NCI-H2171 (cell line): Measurements from ENCODE around the gene TRIML2.

Source experiments
- DNase-seq: peaks from one replicate; lab custom pipeline; 2025; lab: John Stamatoyannopoulos, UW

TRIML2 gene

GRCh38 chr4:188109157-188109755 lies at the start of gene TRIML2:
TSS of gene TRIML2 (minus strand) at chr4:188109603. CDS start at chr4:188105368, 4,235 bp downstream.
- no peak for DNase-seq

DNA sequence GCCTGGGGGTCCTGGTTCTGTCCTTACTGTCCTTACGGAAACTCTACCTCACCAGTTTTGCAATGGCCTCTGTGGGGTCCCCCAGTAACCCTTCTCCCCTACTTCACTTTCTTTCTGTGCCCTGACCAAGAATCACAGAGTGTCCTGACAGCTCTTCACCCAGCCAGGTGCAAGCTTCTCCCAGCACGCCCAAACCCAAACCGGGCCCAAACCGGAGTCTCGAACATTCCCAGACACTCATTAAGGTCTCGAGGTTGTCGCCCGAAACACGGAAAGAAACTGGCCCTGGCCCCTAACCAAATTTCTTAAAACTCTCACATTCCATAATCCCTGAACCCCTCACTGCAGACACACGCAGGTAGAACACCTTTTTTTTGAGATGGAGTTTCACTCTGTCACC lies 48.9 kb upstream of the TRIML2 start:
- DNase-seq = no peak

- DNase-seq = no peak
Measured at GRCh38 chr4:188154668-188155405, 45.4 kb upstream of the TRIML2 start.

DNA sequence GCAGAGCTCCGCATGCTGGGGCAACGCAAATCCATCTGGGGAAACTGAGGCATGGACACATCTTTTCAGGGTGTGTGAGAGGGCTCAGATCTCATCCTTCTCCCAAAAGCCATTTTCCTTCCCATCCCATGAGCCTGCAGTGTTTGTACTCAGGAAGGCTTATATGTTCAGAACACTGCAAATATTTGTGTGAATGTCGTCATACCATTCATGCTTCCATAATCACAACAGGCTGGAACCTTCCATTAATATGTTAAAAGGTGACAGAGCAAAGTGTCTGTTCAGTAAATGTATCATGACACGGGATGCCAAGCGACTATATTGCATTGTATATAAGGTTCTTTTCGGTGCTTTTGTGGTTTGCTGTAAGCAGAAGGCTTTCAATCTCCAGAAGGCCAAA lies 38.4 kb upstream of the TRIML2 start:
- DNase-seq = no peak

GRCh38 chr4:188147176-188147575 lies 37.8 kb upstream of the TRIML2 start:
- no peak for DNase-seq

DNA sequence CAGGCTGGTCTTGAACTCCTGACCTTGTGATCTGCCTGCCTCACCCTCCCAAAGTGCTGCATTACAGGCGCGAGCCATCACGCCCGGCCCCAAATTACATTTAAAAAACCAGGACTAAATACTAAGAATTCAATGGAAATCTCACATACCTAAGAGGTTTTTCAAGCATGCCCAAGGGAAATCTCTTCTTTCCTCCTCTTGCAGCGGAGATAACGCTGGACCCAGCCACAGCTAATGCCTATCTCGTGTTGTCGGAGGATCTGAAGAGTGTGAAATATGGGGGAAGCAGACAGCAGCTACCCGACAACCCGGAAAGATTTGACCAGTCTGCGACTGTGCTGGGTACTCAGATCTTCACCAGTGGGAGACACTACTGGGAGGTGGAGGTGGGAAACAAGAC lies 37.2 kb upstream of the TRIML2 start:
- no peak for DNase-seq

DNA sequence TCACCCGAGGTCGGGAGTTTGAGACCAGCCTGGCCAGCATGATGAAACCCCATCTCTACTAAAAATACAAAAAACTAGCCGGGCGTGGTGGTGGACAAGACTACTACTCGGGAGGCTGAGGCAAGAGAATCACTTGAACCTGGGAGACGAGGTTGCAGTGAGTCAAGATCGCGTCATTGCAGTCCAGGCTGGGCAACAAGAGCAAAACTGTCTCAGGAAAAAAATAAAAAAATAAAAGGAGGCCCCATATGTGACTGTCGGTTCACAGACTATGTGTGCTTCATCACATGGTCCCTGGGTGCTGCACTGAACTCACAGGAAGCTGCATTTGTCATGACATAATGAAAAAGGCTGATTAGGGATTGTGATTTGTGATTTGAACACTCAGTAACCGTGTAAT lies 36.2 kb upstream of the TRIML2 start:
- no peak for DNase-seq

GRCh38 chr4:188143731-188144130 lies 34.3 kb upstream of the TRIML2 start:
- DNase-seq = no peak

- no peak for DNase-seq
Measured at GRCh38 chr4:188139671-188140070, 30.3 kb upstream of the TRIML2 start.

DNA sequence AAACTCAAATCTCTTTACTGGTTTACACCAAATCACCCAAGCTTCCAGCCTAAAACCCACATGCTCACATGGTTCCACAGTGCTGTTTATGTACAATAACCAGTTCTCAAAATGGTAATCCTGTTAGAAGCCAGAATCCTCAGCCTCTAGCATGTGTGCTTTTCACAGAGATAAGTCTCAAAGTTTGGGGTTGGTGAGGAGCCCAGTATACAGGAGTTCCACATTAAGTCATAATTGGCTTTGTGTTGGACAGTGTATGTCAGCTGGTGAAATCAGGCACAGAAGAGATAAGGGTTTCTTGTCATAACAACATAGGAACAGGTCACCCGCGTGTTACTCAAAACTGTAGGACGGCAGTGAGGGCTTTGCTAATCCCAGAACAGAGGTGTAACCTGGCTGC lies 29.7 kb upstream of the TRIML2 start, which contains the start of gene TRIML1:
TRIML1 (plus strand) TSS at position 301 of the 400 bp plus-strand sequence. CDS start 118 bp downstream, outside the sequence.
- no peak for DNase-seq

DNA sequence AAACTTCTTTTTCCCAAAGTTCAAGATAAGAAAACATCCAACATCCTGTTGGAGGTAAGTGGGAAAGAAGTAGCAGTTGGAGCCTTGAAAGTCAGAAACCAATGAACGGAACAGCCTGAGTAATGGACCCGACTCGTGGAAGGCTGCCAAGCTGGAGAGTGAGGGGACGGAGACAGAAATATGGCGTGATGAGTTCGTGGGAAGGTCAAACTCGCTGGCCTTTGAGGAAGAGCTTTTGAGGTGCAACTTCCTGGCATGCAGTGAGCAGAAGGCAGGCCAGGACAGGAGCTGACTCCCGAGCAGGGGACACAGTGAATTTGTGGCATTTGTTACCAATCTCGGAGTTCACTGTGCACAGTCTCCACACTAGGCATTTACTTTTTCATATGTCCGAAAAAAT lies 28.8 kb upstream of the TRIML2 start:
- no peak for DNase-seq

- no peak for DNase-seq
Measured at GRCh38 chr4:188132232-188132631, 22.8 kb upstream of the TRIML2 start.

DNA sequence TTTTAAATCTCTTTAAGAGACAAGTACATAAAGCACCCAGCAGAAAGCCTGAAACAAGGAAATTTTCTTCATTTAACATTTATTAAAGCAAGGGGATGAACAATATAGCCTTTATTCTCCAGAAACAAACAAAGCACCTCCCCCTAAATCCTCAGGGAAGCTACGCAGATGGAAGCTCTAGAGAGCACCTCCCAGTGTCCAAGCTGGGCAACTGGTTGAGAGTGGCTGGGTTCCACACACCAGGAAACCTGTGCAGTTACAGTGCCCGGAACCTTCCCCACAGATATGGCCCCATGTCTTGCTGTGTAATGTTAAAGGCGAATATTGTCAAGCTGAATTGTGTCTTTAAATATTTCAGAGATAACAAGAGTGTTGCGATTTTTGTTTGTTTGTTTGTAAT lies 21.0 kb upstream of the TRIML2 start:
- DNase-seq = no peak

GRCh38 chr4:188127214-188127874 lies 17.9 kb upstream of the TRIML2 start:
- DNase-seq = no peak

- DNase-seq = no peak
Measured at GRCh38 chr4:188121530-188121929, 12.1 kb upstream of the TRIML2 start.

DNA sequence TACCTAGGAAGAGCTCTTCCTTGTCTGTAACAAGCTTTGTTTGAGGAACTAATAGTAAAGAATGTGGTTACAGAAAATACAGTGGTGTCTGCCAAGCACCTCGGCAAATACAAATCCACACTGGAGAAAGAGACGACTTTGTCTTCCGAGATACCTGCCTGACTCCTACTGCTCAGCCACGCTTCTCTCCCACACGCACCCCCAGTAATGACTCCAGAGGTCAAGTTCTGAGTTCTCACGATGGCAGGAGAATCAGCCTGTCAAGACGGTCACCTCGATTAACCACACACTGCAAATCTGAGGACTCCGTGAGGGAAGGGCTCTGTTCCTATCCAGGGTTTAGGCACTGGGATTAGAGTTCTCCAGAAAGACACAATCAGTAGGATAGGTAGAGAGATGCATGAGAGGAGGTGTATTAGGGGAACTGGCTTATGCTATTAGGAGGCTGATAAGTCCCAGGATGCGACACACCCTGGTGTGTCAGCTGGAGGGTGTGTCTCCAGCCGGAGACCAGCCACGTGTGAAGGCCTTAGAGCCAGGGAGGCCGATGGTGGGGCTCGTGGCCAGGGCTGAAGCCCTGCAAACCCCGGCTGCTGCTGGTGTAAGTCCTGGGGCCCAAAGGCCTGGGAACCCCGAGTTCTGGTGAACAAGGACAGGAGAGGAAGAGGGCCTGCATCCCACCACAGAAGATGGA lies 8.4 kb upstream of the TRIML2 start:
- no peak for DNase-seq

DNA sequence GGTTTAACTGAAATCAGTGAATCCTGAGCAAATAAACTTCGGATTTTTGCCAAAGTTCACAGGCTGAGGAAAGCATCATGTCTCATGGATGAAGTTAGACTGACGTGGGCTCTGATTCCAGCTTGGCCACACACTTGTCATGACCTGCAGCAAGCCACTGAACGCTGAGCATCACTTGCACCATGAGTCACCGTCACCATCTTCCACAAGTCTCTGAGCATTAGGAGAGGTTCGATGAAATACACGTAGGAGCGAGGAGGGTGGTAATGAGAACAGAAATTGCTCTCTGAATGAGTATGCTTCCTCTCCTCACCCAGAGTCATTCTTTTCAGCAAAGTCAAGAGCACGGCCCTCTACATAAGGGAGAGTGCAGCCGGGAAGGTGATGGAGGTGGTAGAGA lies 3.8 kb upstream of the TRIML2 start:
- DNase-seq = no peak

DNA sequence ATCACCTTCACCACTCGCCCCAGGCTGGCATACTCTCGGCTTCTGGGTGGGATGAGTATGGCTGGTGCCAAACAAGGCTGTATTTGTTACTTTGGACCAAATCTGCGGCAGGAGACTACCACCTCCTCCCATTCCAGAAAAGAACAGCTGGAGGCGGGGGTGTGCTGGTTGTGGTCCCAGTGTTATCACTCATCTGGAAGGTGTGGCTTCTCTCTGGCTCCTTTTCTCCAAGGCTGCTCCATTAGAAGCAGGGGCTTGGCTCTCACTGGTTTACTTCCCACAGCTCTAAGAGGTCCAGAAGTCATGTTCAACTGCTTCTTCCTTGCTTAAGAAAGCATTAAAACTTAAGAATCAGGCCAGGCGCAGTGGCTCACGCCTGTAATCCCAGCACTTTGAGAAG lies 2.6 kb upstream of the TRIML2 start:
- no peak for DNase-seq

- DNase-seq = no peak
Measured at GRCh38 chr4:188110741-188111471, 1.5 kb upstream of the TRIML2 start.

DNA sequence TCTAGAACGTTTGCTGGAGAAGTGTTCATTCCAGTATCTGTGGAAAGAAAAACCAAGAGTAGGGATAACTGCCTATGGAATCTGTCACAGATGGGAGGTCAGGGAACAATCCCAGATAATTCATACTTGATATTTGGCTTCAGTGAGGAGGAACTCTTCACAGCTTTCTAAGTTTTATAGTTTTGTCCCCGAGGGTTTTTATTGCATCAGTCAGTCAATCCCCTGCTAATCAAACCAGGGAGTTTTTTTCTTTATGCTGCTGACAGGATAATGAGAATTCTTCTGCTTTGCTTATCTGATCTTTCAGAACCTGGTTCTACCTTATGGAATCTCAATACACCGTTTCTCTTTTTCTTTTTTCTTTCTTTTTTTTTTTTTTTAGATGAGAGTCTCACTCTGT lies 633 bp upstream of the TRIML2 start:
- DNase-seq = no peak

DNA sequence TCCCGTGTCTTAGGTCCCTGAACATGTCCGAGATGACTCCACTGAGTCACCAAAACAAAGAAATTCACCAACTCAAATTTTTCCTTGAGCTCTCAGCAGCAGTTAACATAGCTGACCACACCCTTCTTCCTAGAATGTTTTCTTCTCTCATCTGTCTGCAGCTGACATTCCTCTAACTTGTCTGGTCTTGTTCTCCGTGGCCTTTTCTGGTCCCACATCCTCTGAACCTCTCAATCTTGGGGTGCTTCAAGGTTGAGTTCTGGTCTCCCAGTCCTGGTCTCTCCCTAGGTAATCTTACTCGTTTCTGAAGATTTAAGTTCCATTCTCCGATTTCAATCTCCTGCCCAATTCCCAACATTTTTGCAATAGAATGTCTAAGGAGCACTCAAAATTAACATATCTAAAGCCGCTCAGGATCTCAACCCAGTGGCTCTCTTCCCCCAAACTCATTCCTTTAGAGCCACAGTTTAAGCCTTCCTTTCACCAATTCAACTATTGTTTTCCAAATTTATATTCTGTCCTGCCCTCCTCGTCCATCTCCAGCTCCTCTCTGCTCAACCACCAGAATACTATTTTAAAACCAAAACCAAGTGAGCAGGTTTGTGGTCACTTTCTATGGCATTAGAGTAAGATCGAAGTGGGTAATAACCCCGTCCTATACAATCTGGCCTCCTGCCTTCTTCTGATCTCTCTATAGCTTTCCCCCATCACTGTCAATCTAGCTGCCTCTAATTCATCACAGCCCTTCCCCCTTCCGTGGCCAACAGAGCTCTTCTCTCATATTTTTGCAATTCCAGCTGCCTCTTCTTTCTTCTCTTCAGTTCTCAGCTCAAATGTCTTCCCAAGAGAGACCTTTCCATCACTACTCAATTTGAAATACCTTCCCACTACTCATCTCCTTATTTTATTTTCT lies 1.2 kb downstream of the TRIML2 start:
- DNase-seq = no peak
